Loucy (cell line): ENCODE results near the gene KIF1B.

ENCODE experiments used
- CTCF ChIP-seq: fragments of 200-600 bp; sonication (generic); conservative IDR thresholded peaks from 2 replicates; pipeline ENCODE4 v1.5.1; 2014; ENCODE audit warnings: mild to moderate bottlenecking, antibody characterized with exemption, low read length
- EZH2phosphoT487 ChIP-seq: fragments of 200-600 bp; IDR thresholded peaks from 2 replicates; pipeline ENCODE4 v1.6.1; 2018; ENCODE audit warnings: antibody characterized with exemption, mild to moderate bottlenecking, moderate library complexity, borderline replicate concordance

DNA sequence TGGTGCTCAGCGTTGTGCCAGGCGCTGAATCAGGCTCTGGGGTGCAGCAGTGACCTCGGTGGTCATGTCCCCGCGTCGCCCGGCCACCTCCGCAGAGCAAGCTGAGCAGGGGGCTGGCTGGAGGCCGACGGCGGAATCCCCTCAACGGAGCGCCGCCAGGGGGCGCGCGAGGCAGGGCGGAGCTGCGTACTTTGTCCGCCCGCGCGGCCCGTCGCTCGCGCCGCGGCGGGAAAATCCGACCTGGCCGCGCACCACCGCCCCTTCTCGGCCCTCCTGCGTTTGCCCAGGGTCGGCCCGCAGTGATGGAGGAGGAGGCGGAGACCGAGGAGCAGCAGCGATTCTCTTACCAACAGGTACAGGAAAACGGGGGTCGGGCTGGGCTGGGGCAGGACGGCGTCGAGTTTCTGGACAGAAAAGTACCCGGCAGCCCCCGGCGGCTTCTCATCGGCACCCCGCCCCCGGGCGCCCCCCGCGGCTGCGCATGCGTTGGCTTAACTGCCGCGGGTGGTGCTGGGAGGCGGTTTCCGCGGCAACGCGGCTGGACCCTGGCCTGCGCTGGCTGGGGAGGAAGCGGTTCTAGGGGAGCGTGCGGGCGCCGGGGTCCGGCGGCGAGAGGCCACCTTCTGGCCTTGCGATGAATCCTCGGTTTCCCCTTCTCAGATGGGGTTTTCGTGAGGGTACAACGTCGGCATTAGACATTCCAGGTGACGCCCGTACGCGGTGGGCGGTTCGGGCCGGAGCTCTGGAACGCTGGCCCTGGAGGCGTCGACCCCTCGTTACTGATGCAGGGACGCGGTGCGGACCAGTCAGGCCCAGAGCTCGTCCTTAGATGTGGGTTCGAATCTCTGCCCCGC is 220.1 kb downstream of the KIF1B start, which contains the start of gene CENPS:
- no peak for TF ChIP-seq EZH2phosphoT487
- peak; percentile 74 for TF ChIP-seq CTCF
